Hepatocyte (in vitro differentiated cells): ENCODE results near the gene POFUT1. TPM values are rescaled to one million over a fixed set of nuclear protein-coding genes. Genes with fewer than 3 reads are reported as not detected.

Experiments
- DNase-seq: peaks from one replicate; pipeline ENCODE4 v3.0.0-alpha.2; 2016; ENCODE audit warnings: low spot score
- H2AFZ ChIP-seq: fragments of 200-600 bp; sonication (generic); 2 replicates; pipeline ENCODE4 v1.6.0; 2016; ENCODE audit warnings: antibody characterized with exemption, mild to moderate bottlenecking
- H3K27ac ChIP-seq: fragments of 200-600 bp; sonication (generic); 2 replicates; pipeline ENCODE4 v1.5.1; 2016; ENCODE audit warnings: mild to moderate bottlenecking
- H3K27me3 ChIP-seq: fragments of 200-600 bp; sonication (generic); 2 replicates; pipeline ENCODE4 v1.6.1; 2016
- H3K36me3 ChIP-seq: fragments of 200-600 bp; sonication (generic); replicated peaks from 2 replicates; pipeline ENCODE4 v1.5.1; 2016; ENCODE audit warnings: low read depth; ENCODE audit not compliant: insufficient read depth
- H3K4me1 ChIP-seq: fragments of 200-600 bp; sonication (generic); 2 replicates; pipeline ENCODE4 v1.5.1; 2016; ENCODE audit warnings: mild to moderate bottlenecking, moderate library complexity; ENCODE audit not compliant: insufficient read depth
- H3K4me2 ChIP-seq: fragments of 200-600 bp; sonication (generic); 2 replicates; pipeline ENCODE4 v1.6.0; 2016
- H3K4me3 ChIP-seq: fragments of 200-600 bp; sonication (generic); 2 replicates; pipeline ENCODE4 v1.5.1; 2016; ENCODE audit warnings: mild to moderate bottlenecking
- H3K79me2 ChIP-seq: fragments of 200-600 bp; sonication (generic); 2 replicates; pipeline ENCODE4 v1.6.0; 2017; ENCODE audit warnings: mild to moderate bottlenecking
- H3K9me2 ChIP-seq: fragments of 200-600 bp; sonication (generic); replicated peaks from 2 replicates; pipeline ENCODE4 v1.6.0; 2017; ENCODE audit warnings: mild to moderate bottlenecking; ENCODE audit not compliant: insufficient read depth
- H3K9me3 ChIP-seq: fragments of 200-600 bp; sonication (generic); 2 replicates; pipeline ENCODE4 v1.5.1; 2016; ENCODE audit warnings: low read depth, mild to moderate bottlenecking
- H4K20me1 ChIP-seq: fragments of 200-600 bp; sonication (generic); 2 replicates; pipeline ENCODE4 v1.6.0; 2016; ENCODE audit warnings: mild to moderate bottlenecking; ENCODE audit not compliant: insufficient read depth, poor library complexity, severe bottlenecking
- CTCF ChIP-seq: fragments of 200-600 bp; sonication (generic); IDR thresholded peaks from 2 replicates; pipeline ENCODE4 v1.5.1; 2016; ENCODE audit warnings: antibody characterized with exemption, mild to moderate bottlenecking; ENCODE audit not compliant: poor library complexity
- EZH2 ChIP-seq: fragments of 200-600 bp; sonication (generic); IDR thresholded peaks from 2 replicates; pipeline ENCODE4 v1.6.1; 2016; ENCODE audit warnings: antibody characterized with exemption, mild to moderate bottlenecking, borderline replicate concordance
- EZH2phosphoT487 ChIP-seq: fragments of 200-600 bp; sonication (generic); IDR thresholded peaks from one replicate; pipeline ENCODE4 v1.6.1; 2018; ENCODE audit warnings: antibody characterized with exemption, mild to moderate bottlenecking, low read depth, moderate library complexity; ENCODE audit not compliant: unreplicated experiment, severe bottlenecking
- WGBS: methylation state at CpG from one replicate; pipeline ENCODE4 v1.1.6; 2016; ENCODE audit warnings: low lambda C conversion rate; ENCODE audit errors: missing lambda C conversion rate; 5-methylcytosine and 5-hydroxymethylcytosine counted together
- polyA plus RNA-seq: library from polyadenylated mRNA; unstranded; fragments of >200 nt; fragmentation: Nextera tagmentation; extraction: Ambion mirVana; gene quantifications from 2 replicates; pipeline ENCODE4 v1.2.1, GENCODE V29; 2016
- total RNA-seq: library from RNA; depleted of rRNA; stranded (reverse); fragments of >200 nt; gene quantifications from 2 replicates; pipeline ENCODE4 v1.2.3, GENCODE V29; 2014

POFUT1 gene
- total and polyA plus RNA-seq, 2 experiments from 2014 or later = 42.0 to 81.4 TPM

- DNase-seq = peak; percentile 96
- H3K4me1 ChIP-seq = peaks cover 11% of the 10 kb centered on the region
- H2AFZ ChIP-seq = peak within 1 kb of the TSS; percentile 99
- H3K4me2 ChIP-seq = peak within 1 kb of the TSS; percentile 90
- H3K9me2 ChIP-seq = no peaks in the 10 kb centered on the region
- H3K36me3 ChIP-seq = no peaks in the 10 kb centered on the region
- H4K20me1 ChIP-seq = no peaks in the 10 kb centered on the region
- no peak for TF ChIP-seq EZH2
- TF ChIP-seq CTCF = no peak
- TF ChIP-seq EZH2phosphoT487 = no peak
- H3K9me3 ChIP-seq = no peaks in the 10 kb centered on the region
- 6% methylated on average over 50 of the region's 62 CpGs for WGBS
- H3K27ac ChIP-seq = peak within 1 kb of the TSS; percentile 64
- H3K27me3 ChIP-seq = no peaks in the 10 kb centered on the region
- peak within 1 kb of the TSS; percentile 94 for H3K4me3 ChIP-seq
- peaks cover 48% of the 10 kb centered on the region for H3K79me2 ChIP-seq
Observed at GRCh38 chr20:32277361-32278198, 69.9 kb downstream of the POFUT1 start, which contains the start of gene KIF3B. KIF3B (plus strand) TSS chr20:32277651; CDS start chr20:32309778, 32,127 bp downstream.

- peaks cover 55% of the 10 kb centered on the region for H3K79me2 ChIP-seq
- no peaks in the 10 kb centered on the region for H3K36me3 ChIP-seq
- WGBS = 72% methylated on average over 4 of the region's 4 CpGs
- DNase-seq = no peak
- no peaks in the 10 kb centered on the region for H3K9me3 ChIP-seq
- no peaks in the 10 kb centered on the region for H3K27me3 ChIP-seq
- peaks cover 11% of the 10 kb centered on the region for H3K4me1 ChIP-seq
- H2AFZ ChIP-seq = peak overlapping the region; percentile 82
- H3K4me3 ChIP-seq = peak overlapping the region; percentile 94
- H3K4me2 ChIP-seq = peak overlapping the region; percentile 90
- TF ChIP-seq EZH2phosphoT487 (no peak), EZH2 (no peak), CTCF (no peak)
- H3K9me2 ChIP-seq = no peaks in the 10 kb centered on the region
- peak overlapping the region; percentile 64 for H3K27ac ChIP-seq
- H4K20me1 ChIP-seq = no peaks in the 10 kb centered on the region
Observed at GRCh38 chr20:32278199-32278643, 70.5 kb downstream of the POFUT1 start.

- Histone ChIP-seq H2AFZ (no peak overlapping the region), H3K27me3 (no peaks in the 10 kb centered on the region), H3K4me3 (no peak overlapping the region), H3K9me2 (no peaks in the 10 kb centered on the region), H3K27ac (no peak overlapping the region), H4K20me1 (no peaks in the 10 kb centered on the region), H3K79me2 (peaks cover 75% of the 10 kb centered on the region), H3K4me2 (no peak overlapping the region), H3K4me1 (peaks cover 27% of the 10 kb centered on the region), H3K9me3 (no peaks in the 10 kb centered on the region), H3K36me3 (no peaks in the 10 kb centered on the region)
- WGBS = 100% methylated on average over 4 of the region's 4 CpGs
- TF ChIP-seq EZH2phosphoT487 = no peak
- TF ChIP-seq EZH2 = no peak
- TF ChIP-seq CTCF = no peak
- DNase-seq = no peak
Observed at GRCh38 chr20:32281711-32282110, 74.0 kb downstream of the POFUT1 start.
